ENCODE results near the gene CEP68.

Gene CEP68

DNA sequence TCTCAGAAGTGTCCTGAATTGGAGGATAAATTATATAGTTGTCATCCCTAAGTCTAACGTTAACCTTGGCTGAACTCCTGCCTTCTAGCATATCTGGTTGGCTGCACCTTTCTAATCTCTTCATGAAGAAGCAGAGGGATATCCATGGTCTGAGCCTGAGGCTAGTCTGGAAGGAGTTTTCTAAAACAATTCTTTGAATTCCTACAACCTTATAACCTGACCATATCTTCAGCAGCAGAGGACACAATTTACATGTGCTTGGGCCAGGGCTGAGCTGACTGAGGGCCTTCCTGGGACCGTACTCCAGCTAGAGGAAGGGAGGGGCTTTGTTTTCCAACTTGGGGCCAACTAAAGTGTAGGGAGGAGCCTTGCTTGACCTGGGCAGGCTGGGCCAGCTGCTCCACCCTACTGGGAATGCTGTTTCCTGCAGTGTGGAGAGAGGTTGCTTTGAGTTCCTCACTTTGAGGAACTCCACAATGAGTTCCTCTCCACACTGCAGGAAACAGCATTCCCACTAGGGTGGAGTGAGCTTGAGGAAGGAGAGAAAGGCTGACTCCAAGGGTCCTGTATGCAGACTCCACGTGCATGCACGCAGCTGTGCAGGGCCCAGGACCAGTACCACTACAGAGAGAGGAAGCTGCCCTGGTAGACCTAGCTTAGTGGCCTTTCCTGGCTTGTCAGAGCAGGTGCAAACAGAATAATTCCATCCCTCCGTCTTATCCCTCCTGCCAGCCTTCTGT, 19.6 kb downstream of the CEP68 start:
- TF ChIP-seq, protein P1, sequence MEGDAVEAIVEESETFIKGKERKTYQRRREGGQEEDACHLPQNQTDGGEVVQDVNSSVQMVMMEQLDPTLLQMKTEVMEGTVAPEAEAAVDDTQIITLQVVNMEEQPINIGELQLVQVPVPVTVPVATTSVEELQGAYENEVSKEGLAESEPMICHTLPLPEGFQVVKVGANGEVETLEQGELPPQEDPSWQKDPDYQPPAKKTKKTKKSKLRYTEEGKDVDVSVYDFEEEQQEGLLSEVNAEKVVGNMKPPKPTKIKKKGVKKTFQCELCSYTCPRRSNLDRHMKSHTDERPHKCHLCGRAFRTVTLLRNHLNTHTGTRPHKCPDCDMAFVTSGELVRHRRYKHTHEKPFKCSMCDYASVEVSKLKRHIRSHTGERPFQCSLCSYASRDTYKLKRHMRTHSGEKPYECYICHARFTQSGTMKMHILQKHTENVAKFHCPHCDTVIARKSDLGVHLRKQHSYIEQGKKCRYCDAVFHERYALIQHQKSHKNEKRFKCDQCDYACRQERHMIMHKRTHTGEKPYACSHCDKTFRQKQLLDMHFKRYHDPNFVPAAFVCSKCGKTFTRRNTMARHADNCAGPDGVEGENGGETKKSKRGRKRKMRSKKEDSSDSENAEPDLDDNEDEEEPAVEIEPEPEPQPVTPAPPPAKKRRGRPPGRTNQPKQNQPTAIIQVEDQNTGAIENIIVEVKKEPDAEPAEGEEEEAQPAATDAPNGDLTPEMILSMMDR (IDR thresholded peaks at IDR 0.05; ENCODE audit: insufficient read depth, missing control alignments): no peak
- DNase-seq (ENCODE audit: insufficient read length, low spot score): no peak
- FAIRE-seq: no peak

DNA sequence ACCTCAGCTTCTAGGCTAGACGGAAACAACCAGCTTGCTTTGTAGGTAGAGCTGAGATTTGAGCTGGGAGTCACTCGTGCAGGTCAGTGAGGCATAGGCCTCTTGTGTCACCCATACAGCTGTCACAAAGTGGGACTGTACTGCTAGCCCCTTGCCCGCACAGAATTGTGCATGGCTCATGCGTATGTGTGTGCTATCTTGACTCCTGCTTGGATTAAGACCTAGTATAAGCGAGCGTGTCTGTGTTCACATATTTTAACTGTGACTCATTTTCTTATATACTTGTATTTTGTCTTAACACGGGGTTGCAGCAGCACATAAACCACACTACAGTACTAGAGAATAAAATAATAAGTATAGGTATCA, 20.1 kb downstream of the CEP68 start:
- DNase-seq (ENCODE audit: insufficient read length, low spot score): no peak
- FAIRE-seq: no peak
- TF ChIP-seq, protein P1 (IDR thresholded peaks at IDR 0.05; ENCODE audit: insufficient read depth, missing control alignments): no peak

DNA sequence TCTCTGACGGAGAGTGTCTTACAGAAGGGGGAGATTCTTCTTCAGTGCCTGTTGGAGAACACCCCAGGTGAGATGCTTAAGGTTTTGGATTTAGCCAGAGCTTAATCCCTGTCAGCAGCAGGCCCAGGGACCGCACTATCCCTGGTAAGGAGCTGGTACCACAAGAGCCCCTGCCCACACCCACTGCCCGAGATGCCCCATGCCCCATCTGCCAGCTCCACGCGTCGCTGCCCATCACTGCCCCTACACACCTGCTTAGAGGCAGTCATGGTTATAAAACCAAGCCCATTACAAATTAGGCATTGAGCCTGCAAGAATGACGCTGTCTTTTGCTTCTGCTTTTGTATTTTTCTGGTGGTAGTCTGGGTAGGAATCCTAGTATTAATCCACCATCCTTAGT, 21.7 kb downstream of the CEP68 start:
- TF ChIP-seq, protein P1 (IDR thresholded peaks at IDR 0.05; ENCODE audit: insufficient read depth, missing control alignments): no peak
- DNase-seq (ENCODE audit: insufficient read length, low spot score) (no peak), FAIRE-seq (no peak)

DNA sequence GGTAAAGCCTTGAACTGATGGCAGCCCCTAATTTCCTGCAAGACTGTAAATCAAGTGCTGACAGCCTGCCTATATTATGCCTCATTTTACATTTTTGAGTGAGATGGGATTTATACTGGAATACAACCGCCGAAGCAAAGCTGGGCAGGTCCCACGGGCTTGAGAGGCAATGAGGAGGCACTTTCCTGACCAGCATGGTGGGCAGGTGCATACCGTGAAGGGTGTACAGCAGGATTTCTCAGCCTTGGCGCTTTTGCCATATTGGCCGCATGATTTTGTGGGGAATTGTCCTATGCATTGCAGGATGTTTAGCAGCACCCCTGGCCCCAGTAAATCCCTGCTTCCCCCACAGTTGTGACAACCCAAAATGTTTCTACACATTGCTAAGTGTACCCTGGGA, 22.8 kb downstream of the CEP68 start:
- DNase-seq (ENCODE audit: insufficient read length, low spot score) (no peak), FAIRE-seq (no peak)
- TF ChIP-seq, protein P1 (IDR thresholded peaks at IDR 0.05; ENCODE audit: insufficient read depth, missing control alignments): no peak

DNA sequence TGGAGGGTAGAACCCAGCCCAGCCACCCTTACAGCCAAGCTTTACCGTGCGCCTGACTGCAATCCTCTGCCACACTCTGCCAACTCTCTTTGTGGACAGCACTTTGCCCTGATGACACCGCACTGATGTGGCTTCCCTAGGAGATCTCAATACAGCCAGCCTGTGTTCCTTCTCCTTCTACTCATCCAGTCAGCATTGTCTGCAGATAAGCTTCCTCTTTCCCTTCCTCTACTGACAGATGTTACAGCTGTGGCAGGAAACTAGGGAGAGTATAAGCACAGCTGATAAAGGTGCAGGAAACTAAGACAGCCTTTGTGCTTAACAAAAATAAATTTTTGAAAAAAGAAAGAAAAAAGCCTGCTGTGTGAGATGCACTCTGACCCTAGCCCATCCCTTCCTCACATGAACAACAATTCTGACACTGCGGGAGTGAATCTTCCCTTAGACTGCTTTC, 25.0 kb downstream of the CEP68 start:
- FAIRE-seq (no peak), DNase-seq (ENCODE audit: insufficient read length, low spot score) (no peak)
- TF ChIP-seq, protein P1 (IDR thresholded peaks at IDR 0.05; ENCODE audit: insufficient read depth, missing control alignments): no peak

DNA sequence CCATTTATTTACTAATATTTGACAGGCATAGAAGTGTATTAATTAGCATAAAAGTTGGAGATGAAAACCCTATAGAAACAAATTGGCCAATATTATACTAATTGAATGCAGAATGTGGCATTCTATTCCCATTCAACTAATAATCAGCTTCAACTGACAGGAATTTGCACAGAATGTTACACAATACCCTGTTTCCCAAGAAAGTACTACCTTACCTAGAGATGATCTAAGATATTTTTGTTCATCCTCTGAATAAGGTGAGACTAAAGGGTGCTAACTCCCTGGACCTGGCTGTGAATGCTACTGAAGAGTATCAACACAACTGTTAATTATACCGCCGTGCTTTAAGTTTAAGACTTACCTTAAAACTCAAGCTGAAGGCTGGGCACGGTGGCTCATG, 28.9 kb downstream of the CEP68 start:
- no peak for FAIRE-seq
- TF ChIP-seq, protein P1 (IDR thresholded peaks at IDR 0.05; ENCODE audit: insufficient read depth, missing control alignments): no peak
- DNase-seq (ENCODE audit: insufficient read length, low spot score): no peak

DNA sequence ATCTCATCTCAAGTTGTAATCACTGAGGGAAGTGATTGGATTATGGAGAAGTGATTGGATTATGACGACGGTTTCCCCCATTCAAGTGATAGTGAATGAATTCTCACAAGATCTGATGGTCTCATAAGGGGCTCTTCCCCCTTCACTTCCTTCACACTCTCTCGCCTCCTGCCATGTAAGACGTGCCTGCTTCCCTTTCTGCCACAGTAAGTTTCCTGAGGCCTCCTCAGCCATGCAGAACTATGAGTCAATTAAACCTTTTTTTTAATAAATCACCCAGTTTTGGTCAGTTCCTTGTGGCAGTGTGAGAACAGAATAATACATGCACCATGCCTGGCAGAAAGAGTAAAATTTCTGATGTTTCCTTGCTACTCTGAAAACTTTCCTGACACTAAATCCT, 36.6 kb downstream of the CEP68 start:
- FAIRE-seq (no peak), DNase-seq (ENCODE audit: insufficient read length, low spot score) (no peak)
- TF ChIP-seq, protein P1 (IDR thresholded peaks at IDR 0.05; ENCODE audit: insufficient read depth, missing control alignments): no peak
